Thyroid gland (tissue), 4 donors: ENCODE measurements around the gene AHNAK2.

Experiments used
- POLR2A ChIP-seq, 2 donors: fragments of 450-650 bp; IDR thresholded peaks; one replicate each; pipeline ENCODE4 v1.6.1; 2017; ENCODE audit warnings: antibody characterized with exemption in 2 of 2, mild to moderate bottlenecking in 2 of 2, moderate library complexity in 1 of 2
- TF ChIP-seq, protein P1 (sequence below), 6 experiments: fragments of 200-600 bp in 3 of 6; fragments of 450-650 bp in 3 of 6; sonication (generic) in 3 of 6; IDR thresholded peaks; one replicate each; pipeline ENCODE4 v1.5.1; 2016 to 2019; ENCODE audit warnings: antibody characterized with exemption in 6 of 6, mild to moderate bottlenecking in 2 of 6, inconsistent platforms in 1 of 6, moderate library complexity in 1 of 6

DNA sequence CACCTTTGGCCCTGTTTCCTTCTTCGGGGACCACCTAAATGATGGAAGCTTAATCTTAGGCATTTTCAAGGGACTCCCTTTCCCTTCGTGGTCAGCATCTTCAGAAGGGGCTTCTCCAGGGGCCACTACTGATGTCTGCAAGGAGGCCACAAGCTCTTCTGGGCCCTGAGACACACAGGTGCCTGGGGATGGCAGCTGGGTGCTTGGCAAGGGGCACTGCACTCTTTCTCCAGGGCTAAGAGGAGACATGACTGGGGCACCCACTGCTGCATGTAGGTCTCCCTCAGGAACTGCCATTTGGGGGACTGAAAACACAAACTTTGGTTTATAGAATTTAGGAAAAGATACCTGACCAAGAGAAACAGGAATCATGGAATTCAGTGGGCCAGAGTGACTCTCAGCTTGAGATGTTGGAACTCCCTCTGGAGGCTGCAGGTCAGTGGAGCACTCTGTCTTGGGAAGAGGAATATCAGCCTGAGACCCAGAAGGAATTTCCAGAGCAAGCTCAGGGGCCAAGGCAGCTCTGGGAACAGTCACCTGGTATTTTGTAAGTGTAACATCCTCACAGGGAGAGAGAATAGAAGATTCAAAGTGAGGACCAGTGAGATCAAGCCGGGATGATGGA is 37.5 kb downstream of the AHNAK2 start:
- TF ChIP-seq POLR2A (IDR thresholded peaks at IDR 0.05), result no peak
- TF ChIP-seq, protein P1, sequence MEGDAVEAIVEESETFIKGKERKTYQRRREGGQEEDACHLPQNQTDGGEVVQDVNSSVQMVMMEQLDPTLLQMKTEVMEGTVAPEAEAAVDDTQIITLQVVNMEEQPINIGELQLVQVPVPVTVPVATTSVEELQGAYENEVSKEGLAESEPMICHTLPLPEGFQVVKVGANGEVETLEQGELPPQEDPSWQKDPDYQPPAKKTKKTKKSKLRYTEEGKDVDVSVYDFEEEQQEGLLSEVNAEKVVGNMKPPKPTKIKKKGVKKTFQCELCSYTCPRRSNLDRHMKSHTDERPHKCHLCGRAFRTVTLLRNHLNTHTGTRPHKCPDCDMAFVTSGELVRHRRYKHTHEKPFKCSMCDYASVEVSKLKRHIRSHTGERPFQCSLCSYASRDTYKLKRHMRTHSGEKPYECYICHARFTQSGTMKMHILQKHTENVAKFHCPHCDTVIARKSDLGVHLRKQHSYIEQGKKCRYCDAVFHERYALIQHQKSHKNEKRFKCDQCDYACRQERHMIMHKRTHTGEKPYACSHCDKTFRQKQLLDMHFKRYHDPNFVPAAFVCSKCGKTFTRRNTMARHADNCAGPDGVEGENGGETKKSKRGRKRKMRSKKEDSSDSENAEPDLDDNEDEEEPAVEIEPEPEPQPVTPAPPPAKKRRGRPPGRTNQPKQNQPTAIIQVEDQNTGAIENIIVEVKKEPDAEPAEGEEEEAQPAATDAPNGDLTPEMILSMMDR (IDR thresholded peaks at IDR 0.05), result no peak
